Fibroblast of the aortic adventitia (primary cell): Measurements from ENCODE around the gene SNX7. TPM values are rescaled to one million over a fixed set of nuclear protein-coding genes. Genes with fewer than 3 reads are reported as not detected.

Source experiments
- DNase-seq: peaks from one replicate; pipeline ENCODE4 v3.0.0-alpha.2; 2010; ENCODE audit warnings: low read depth
- H3K4me3 ChIP-seq: 2 replicates; pipeline ENCODE4 v1.5.1; 2011; ENCODE audit warnings: low read depth, mild to moderate bottlenecking, control low read depth, low read length, moderate library complexity
- total RNA-seq: library from RNA; depleted of rRNA; stranded (reverse); fragments of >200 nt; gene quantifications from 2 replicates; pipeline ENCODE4 v1.2.3, GENCODE V29; 2012; ENCODE audit warnings: low replicate concordance
- TF ChIP-seq, protein P1 (sequence below): IDR thresholded peaks from 2 replicates; pipeline ENCODE4 v1.5.1; 2011; ENCODE audit warnings: mild to moderate bottlenecking, low read length, control low read depth, inconsistent platforms; ENCODE audit not compliant: insufficient read depth

Gene SNX7
- total RNA-seq, 1 donor, result 83.0 TPM

- TF ChIP-seq, protein P1, sequence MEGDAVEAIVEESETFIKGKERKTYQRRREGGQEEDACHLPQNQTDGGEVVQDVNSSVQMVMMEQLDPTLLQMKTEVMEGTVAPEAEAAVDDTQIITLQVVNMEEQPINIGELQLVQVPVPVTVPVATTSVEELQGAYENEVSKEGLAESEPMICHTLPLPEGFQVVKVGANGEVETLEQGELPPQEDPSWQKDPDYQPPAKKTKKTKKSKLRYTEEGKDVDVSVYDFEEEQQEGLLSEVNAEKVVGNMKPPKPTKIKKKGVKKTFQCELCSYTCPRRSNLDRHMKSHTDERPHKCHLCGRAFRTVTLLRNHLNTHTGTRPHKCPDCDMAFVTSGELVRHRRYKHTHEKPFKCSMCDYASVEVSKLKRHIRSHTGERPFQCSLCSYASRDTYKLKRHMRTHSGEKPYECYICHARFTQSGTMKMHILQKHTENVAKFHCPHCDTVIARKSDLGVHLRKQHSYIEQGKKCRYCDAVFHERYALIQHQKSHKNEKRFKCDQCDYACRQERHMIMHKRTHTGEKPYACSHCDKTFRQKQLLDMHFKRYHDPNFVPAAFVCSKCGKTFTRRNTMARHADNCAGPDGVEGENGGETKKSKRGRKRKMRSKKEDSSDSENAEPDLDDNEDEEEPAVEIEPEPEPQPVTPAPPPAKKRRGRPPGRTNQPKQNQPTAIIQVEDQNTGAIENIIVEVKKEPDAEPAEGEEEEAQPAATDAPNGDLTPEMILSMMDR, result no peak
- DNase-seq, result no peak
- no peak overlapping the region for H3K4me3 ChIP-seq
Observed at GRCh38 chr1:98754176-98754575, 92.7 kb downstream of the SNX7 start.

- TF ChIP-seq, protein P1, result no peak
- no peak for DNase-seq
- H3K4me3 ChIP-seq, result no peak overlapping the region
Observed at GRCh38 chr1:98761219-98761865, 99.8 kb downstream of the SNX7 start.

DNA sequence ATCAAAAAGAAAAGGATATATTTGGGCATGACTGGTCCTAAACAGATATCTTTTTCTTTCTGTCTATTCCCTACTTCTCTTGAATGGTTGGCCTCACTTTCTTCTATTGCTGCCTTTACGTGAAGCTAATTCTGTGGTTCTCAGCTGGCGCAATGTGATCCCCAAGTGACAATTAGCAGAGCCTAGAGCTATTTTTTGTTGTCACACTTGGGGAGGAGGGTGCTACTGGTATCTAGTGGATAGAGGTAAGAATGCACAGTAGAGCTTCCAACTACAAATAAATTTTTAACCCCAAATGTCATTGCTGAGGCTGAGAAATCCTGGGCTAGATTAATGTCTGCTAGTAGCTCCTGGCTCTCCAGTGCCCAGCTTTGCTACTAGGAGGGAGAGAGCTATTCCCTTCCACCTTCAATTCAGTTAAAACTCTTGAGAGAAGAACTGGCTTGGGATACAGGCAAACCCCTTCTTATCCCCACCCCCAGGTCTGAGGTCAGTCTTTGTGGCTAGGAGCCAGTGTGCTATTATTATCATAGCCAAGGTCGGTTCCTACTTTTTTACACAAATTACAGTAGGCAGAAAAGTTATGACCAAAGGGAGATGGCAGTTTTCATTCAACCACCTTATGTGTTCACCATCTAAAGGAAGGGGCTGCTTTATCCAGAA is 102.1 kb downstream of the SNX7 start:
- TF ChIP-seq, protein P1, result no peak
- DNase-seq, result peak; percentile 3
- no peak overlapping the region for H3K4me3 ChIP-seq

DNA sequence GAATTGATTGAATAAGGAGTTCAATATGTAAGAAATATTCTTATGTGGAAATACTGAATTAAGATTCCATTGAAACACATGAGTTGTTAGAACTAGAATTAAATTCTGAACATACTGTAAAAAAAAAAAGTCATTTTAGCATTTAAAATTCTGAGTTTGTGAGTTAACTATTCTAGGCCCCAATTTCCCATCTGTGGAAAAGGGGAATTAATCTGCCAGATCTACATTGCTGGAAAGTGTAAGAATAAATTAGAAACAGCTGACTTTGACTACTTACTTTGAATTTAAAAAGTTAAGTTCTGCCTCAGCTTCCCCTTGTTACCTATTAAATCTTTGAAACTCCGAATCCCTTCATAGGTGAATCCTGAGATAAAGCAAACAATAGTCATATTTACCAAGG is 103.0 kb downstream of the SNX7 start:
- DNase-seq, result no peak
- TF ChIP-seq, protein P1, result no peak
- H3K4me3 ChIP-seq, result no peak overlapping the region

DNA sequence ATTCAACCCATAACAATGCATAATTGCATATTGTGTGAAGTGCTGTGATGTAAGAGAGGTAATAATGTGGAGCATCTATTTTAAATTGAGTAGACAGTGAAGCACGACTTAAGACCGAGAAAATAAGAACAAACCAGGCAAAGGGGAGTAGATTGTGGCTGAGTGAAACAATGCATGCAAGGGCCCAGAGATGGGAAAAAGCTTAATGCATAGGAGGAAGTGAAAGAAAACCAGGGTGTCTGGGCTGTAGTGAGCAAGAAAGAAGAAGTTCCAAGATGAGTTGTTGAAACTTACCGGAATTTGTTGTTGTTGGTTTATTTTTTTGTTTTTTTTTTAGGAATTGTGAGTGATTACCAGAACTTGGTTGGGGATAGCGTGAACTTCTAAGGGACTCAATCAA is 104.7 kb downstream of the SNX7 start:
- H3K4me3 ChIP-seq, result no peak overlapping the region
- no peak for DNase-seq
- TF ChIP-seq, protein P1, result no peak

- H3K4me3 ChIP-seq, result no peak overlapping the region
- TF ChIP-seq, protein P1, result no peak
- no peak for DNase-seq
Observed at GRCh38 chr1:98769162-98769561, 107.6 kb downstream of the SNX7 start.
